GM23248 (cell line): ENCODE results near the gene NAV2.

Experiments
- EZH2 ChIP-seq: fragments of 200-600 bp; sonication (generic); IDR thresholded peaks from 2 replicates; pipeline ENCODE4 v1.6.1; 2018; ENCODE audit warnings: antibody characterized with exemption, mild to moderate bottlenecking; ENCODE audit not compliant: insufficient read depth, poor library complexity, severe bottlenecking
- EZH2phosphoT487 ChIP-seq: fragments of 200-600 bp; sonication (generic); IDR thresholded peaks from 2 replicates; pipeline ENCODE4 v1.6.1; 2018; ENCODE audit warnings: antibody characterized with exemption, moderate library complexity, mild to moderate bottlenecking, low read depth; ENCODE audit not compliant: insufficient read depth

- TF ChIP-seq EZH2phosphoT487 (no peak), EZH2 (no peak)
Measured at GRCh38 chr11:19670030-19670791, 42.4 kb upstream of the NAV2 start.
